Stromal cell of bone marrow (primary cell): ENCODE results near the gene ARL6IP6.
"Not testable (repeated sequence)": the region's sequence is repeated elsewhere in the genome, so short reads cannot be mapped to it uniquely, and the experiment has no call there.

Source experiments
- DNase-seq: peaks from one replicate; pipeline ENCODE4 v3.0.0-alpha.2; 2012; ENCODE audit warnings: low read depth

ARL6IP6 gene

DNA sequence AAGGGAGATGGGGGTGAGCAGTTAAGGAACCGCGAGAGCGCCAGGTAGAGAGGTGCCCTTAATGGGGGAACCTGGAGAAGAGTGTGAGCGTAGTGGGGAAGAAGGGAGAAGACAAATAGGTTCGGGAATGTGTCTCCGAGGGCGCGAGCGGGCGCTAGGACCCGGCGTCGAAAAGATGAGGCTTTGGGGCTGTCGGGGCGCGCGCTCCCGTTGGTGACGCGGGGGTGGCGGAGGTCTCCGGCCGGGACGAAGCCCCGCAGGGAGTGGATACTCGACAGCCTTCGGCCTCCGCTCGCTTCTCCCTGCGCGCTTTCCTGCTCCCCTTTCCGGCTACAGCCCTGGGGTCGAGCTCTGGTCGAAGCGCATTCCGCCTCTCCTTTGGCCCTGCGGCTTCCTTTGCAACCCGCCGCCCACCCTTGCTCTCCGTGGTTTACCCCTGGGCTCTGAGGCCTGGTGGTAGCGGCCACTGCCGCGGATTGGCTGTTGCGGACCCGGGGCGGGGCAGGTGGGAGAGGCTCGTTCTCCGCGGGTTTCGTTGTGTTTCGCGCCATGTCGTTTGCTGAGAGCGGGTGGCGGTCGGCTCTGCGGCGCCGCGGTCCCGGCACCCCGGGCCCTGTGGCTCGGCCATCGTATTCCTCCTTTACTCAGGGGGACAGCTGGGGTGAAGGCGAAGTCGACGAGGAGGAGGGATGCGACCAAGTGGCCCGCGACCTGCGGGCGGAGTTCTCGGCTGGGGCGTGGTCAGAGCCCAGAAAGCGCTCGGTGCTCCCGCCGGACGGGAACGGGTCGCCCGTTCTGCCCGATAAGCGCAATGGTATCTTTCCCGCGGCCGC is at the start of gene ARL6IP6:
Gene ARL6IP6 (plus strand): TSS at position 545 of the 833 bp plus-strand sequence. CDS start 5 bp downstream, at position 550.
- DNase-seq: peak; percentile 85

DNA sequence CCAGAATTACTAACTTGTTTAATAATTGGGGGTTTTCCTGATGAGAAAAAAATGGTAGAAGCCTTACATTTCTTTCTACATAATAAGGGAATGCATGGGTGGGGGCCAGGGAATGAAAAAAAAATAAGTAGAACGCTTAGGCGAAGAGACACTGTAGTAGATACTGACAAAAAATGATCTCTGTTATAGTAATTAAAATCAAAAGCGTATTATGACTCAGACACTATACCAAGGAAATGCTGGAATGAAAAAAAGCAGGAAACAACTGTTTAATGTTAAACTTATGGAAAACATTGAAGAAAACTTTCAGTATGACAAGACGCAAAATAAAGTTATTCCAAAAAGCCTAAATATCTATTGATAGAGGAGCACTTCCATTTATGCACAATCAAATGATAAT is 44.1 kb upstream of the ARL6IP6 start:
- DNase-seq: no peak

DNA sequence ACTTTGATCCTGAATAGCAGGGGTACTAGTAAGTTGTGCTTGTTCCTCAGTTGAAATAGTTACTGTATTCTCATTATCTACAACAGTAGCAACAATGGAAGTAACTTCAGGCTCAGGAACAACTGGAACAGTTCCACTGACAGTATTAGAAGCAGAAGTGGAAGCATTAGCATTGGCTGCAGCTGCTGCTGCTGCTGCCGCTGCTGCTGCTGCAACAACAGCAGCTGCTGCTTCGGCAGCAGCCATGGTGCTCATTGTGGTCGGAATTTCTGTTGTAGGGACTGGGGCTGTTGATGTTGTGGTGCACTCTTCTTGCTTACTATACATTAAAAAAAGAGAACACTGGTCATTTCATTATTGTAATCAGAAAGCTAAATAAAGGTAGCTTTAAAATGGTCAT is 42.0 kb upstream of the ARL6IP6 start:
- no peak for DNase-seq

DNA sequence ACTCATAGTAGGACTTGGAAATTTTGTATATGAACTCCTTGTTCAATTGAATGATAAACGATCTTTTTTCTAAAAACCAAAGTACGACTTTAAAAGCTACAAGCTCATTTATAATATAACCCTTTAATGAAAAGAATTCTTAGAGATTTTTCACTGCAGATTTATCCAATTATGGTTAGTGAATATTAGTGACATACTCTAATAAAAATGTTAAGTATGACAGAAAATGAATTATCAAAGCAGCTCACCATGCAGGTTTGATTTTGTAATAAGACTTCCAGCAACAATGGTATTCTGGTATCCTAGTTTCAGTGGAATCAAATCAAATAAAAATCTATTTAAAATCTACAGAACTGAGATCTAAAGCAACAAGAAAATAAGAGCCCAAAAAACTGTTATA is 39.6 kb upstream of the ARL6IP6 start:
- no peak for DNase-seq

DNA sequence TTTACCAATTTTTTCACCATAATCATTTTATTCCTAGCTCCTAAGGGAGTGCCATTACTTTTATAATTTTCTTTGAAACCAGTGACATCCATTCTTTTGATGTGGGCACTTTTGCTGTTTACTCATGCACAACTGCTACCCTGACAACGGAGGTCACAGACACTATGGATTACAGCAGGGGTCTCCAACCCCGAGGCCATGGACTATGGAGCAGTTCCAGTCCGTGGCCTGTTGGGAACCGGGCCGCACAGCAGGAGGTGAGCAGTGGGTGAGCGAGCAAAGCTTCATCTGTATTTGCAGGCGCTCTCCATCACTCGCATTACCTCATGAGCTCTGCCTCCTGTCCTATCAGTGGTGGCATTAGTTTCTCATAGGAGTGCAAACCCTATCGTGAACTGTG is 35.8 kb upstream of the ARL6IP6 start:
- no peak for DNase-seq

DNA sequence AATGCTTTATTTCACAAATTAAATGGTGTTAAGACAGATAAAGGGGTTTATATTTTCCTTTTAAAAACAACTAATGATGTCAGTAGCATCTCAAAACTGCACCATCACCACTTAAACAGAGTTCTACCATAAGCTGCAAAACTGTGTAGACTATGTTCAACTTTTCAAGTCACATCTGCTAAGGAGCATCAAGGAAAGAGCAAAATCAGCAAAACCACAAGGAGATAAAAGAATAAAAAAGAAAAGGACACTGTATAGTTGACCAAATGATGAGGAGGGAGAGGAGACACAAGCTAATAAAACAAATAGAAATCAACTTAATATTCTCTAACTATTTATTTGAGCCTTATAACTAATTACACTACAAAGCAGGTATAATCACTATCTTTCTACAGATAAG is 35.0 kb upstream of the ARL6IP6 start:
- no peak for DNase-seq

DNA sequence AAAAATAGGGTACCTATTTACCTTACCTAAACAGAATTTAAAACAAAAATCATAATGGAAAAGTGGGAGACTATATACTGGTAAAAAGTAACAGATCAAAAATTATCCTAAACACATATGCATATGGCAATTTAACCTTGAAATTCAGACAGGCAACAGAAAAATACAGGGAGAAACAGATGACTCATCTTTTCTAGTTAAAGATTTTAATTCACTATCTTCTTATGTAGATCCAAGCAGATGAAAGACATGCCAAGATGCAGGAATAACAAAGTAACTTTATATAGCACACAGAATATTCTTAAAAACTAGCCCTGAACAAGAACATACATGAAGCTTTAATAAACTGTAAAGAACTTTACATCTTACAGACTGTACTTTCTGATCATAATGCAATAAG is 32.1 kb upstream of the ARL6IP6 start:
- DNase-seq: no peak

DNA sequence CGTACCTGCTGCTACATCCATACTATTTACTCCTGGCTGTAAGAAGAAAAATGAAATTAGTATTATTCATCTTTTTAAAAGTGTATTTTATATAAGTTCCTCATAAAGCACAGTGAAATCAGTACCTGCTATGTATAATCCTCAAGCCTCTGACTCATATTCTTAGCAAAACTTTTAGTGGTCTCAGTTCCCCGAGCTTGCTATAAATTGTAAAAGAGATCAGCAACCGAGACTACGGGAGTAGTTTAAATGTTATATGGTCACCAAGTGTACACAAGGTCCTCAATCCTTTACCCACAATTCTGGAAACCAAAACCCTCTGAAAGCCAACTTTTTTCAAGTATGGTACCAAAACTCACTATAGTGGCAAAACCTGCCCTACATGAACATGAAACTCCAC is 25.4 kb upstream of the ARL6IP6 start:
- DNase-seq: no peak

DNA sequence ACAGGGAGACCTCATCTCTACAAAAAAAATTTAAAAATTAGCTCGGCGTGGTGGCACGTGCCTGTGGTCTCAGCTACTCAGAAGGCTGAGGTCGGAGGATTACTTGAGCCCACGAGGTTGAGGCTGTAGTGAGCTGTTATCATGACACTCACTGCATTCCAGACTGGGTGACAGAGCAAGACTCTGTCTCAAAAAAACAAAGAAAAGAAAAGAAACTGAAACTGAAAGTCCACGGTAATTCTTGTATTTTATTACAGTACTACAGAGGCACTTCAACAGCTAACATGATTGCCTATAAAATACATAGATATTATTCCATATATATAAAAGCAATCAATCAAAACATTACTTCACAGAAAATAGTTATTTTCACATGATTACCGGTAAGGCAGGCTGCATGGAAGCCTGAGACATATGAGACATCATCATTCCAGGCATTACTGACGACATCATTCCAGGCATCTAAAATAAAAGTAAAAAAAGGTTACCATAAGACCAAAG is 24.2 kb upstream of the ARL6IP6 start:
- DNase-seq: peak; percentile 62

DNA sequence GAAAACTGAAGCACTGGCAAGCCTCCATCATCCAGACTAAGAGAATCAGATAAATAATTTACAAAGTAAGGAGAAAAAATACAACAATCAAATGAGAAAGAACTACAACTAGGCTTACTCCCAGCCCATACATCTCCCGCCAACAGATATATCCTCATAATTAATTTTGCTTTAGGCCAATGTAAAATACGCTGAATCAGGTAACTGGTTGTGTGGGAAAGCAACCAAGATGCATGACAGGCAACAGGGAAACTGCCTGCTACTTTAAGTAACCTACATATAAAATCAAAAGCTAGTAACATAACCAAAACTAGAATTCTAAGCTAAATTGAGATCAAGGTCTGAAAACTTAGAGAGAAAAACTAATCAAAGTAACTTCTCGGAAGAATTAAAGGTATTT is 22.7 kb upstream of the ARL6IP6 start:
- DNase-seq: no peak

DNA sequence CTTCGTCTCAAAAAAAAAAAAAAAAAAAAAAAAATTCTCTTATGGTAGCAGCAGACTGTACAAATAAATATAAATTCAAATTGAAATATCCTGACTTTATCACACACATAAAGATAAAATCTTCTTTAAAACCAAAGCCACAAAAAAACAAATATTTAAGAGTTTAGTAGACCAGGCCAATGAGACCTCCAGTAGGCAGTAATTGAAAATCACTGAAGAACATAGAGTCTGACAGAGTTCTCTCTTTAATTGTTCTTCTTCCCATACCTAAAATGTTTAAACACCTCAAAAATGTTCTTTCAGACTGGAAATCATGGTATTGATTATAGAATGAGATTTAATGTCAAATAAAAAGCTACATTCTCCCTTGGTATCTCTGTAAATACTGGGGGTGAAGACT is 21.9 kb upstream of the ARL6IP6 start:
- no peak for DNase-seq

DNA sequence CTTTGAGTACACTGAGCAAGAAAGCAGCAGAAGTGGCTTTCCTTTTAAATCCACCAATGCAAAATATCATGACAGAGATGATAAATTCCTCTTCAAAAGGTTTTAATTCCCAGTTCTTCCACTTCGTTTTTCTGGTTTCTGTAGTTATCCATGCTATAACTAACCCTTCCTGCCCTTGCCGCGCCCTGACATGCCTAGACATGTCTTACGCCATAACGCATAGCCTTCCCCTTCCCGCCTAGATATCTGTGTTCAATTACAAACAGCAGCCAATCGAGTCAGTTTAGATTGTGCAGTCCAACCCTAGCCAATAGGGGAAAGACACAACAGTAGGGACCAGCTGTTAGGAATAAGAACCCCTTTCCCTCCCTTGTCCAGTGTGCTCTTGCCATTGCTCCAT is 17.2 kb upstream of the ARL6IP6 start:
- DNase-seq: no peak

DNA sequence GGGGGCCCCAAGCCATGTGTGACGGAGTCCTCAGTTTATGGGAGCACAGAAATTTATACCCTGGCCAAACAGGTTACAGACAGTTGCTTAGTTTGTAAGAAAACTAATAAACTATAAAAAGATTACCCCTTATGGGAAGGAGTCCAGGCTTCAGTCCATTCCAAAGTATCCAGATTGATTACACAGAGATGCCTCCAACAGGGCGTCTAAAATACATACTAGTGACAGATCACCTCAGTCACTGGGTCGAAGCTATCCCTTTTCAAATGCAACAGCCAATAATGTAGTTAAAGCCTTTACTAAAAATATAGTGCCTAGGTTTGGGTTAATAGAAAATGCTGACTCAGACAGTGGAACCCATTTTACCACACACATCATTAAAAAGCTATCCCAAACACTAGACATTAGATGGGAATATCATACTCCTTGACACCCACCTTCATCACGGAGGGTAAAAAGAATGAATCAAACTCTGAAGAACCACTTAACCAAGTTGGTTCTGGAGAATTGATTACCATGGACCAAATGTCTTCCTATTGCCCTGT is 11.9 kb upstream of the ARL6IP6 start:
- no peak for DNase-seq

DNA sequence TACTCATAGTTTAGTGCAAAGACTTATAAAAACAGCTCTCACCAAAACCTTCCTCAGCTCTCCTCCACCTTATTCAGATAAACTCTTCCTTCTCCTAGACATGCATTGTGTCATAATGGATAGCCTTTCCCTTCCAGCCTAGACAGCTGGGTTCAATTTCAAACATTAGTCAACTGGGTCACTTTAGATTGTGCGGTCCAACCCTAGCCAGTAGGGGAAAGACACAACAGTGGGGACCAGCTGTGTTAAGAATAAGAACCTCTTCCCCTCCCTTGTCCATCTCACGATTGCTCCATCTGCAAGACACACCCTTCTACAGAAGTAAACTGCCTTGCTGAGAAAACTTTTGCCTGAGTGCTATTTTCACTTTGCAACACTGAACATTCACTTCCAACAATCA is 9.7 kb upstream of the ARL6IP6 start:
- no peak for DNase-seq

DNA sequence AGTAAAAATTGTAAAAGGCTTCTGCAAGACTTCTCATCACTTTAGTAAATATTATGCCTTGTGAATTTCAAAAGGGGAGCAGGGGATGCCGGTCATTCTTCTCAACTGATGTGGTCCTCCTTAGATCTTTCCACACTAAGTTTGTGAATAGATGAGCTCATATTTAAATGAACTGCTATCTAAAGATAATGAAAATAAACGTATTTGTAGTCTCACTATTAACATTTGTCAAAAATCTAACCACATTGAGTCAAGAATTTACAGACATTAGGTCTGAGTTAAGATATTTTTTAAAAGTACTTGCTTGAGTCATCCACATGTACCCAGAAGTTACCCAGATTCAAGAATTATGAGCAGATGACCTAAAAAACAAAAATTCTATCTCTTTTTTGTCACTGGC is 7.7 kb upstream of the ARL6IP6 start:
- DNase-seq: no peak

DNA sequence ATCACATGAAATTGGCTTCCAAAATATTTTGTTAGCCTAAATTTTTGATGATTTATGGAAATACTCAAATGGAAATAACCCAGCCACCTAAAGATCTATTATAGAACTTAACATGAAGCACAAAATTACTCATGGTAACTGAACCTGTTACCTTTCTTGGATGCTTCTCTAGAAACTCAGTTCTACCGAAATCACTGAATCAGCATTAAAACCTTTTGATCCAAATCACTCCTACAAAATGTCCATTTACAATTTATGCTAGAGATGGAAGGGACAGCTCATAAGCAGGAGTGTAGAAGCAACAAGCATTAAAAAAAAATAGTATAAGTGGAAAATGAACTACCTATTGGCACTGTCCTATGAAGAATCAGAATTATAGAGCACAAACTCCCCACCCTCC is 3.3 kb upstream of the ARL6IP6 start:
- no peak for DNase-seq

DNA sequence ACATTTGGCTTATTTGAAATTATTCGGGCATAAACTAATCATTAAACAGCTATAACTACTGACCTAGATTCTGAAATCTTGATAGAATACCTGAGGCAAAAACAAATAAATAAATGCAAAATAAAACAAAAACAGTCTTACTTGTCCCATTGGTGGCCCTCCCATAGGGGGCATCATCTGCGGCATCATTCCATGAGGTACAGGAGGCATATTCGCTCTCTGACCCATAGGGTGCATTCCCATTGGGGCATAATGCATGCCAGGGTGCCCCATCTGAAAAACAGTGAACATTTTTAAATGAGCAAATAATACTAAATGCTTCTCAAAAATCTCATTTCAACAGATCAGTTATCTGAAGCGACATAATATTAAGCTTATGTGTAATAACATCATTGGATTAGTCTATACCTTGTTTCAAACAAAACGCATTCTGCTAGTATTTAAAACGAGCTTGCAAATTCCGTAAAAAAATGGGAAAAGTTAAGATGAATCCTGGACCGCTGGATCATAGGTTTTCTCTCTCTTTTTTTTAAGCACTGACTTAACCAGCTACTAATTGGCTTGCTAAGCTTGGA is 2.5 kb upstream of the ARL6IP6 start:
- DNase-seq: no peak

DNA sequence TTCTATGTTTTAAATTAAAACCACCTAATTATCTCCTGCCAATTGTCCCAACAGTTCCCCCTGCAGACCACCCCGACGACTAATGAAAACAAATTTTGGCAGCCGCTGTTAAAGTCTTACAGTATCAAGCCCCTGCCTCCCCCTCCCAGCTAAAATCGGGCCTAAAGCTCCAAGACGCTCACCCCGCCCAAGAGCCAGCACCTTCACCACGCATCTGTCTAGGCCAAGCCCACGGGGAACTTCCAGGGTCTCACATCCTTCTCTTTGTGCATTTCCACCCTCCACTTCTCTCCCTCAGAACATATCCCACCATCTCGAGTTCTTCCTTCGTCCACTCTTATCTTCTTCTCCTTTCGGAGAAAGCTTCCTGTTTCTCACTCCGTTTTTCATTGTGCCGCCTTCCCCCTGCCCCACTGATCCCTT is 1.6 kb upstream of the ARL6IP6 start:
- no peak for DNase-seq

DNA sequence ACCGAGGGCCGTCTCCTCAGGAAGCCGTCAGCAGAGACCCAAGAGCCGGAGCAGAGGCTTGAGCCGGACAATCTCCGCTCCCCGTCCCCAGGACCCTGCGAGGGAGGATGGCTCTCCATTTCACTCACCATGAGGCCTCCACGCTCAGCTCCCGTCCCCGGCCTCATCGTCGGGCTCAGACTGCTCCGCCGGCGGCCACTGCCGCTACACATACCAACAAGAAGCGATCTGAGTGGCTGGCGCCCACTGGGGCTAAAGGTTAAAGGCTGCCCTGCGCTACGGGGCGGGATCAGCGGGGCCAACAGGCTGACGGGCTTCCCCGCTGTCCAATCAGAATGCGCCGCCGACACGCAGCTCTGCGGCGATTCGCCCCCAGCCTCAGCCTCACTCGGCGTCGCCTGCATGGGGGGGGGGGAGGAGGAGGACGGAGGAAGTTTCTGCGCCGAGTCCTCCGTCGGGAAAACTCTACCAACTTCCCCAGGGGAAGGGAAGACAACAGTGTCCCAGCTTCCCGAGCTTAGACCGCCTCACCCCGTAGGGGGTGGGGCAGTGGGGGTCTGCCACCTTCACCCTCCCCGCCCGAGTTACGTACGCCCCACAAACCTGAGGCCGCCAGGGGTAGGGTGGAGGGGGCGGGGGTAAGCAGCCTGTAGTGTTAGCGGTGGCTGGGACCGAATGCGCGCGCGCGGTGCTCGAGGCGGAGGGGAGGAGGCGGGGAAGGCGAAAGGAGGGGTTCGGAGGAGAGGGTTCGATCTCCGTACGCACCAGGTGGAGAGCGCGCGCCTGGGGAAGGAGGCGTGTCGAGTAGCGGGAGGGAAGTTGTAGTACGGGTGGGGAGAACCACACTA is 968 bp upstream of the ARL6IP6 start, which contains the start of gene PRPF40A:
Gene PRPF40A (minus strand): TSS at position 234 of the 848 bp plus-strand sequence. CDS start 22 bp downstream, at position 212.
- peak; percentile 95 for DNase-seq

DNA sequence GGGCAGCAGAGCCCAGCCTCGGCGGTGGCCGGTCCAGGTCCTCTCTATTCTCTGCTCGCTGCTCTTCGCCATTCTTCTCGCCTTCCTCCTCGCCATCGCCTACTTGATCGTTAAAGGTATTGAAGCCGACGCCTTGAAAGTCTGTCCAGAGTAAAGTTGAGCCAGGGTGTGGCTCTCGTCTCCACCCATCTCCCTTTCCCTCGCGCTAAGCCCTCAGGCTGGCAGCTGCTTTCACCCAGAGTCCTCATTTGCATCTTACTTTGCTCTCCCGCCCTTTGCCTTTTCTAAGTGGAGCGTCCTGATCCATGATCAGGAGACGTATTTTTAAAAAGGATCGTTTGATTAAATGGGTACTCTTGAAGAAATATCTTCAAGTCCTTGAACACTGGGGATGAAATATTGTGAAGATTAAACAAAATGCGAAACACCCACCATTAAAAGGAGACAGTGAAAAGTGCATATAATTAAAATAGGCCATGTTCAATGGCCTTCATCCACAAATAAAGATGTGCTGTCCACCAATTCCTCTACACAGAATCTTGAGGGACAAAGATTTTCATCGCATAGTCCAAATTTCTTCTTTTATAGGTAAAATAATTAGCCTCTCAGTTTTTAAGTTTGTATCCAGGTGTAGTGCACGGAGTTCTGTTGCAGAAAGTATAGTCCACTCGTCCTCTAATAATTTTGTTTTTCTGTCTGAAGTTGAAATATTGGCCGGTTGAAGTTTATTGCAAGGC is 657 bp downstream of the ARL6IP6 start:
- no peak for DNase-seq

DNA sequence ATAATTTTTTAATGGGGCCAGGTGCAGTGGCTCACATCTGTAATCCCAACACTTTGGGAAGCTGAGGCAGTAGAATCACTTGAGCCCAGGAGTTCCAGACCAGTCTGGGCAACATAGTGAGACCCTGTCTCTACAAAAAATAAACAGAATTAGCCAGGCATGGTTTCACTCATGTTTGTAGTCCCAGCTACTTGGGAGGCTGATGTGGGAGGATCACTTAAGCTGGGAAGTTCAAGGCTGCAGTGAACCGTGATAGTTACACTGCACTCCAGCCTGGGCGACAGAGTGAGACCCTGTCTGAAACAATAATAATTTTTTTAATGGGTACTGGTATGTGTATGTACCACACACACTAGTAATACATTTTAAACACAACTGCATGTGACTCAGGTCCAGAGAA is 2.4 kb downstream of the ARL6IP6 start:
- no peak for DNase-seq

DNA sequence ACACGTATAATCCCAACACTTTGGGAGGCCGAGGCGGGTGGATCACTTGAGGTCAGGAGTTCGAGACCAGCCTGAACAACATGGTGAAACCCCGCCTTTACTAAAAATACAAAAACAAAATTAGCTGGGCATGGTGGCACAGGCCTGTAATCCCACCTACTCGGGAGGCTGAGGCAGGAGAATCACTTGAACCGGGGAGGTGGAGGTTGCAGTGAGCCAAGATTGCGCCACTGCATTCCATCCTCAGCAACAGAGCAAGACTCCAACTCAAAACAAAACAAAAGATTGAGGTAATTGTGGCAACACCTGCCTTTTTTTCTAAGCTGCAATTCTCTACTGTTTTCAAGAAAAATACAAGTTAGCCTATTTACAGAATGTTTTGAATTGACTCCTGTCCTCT is 4.2 kb downstream of the ARL6IP6 start:
- DNase-seq: not testable (repeated sequence)
